ENCODE measurements around the gene TPSG1.
"Not testable (repeated sequence)": the region's sequence is repeated elsewhere in the genome, so short reads cannot be mapped to it uniquely, and the experiment has no call there.

Gene TPSG1

DNA sequence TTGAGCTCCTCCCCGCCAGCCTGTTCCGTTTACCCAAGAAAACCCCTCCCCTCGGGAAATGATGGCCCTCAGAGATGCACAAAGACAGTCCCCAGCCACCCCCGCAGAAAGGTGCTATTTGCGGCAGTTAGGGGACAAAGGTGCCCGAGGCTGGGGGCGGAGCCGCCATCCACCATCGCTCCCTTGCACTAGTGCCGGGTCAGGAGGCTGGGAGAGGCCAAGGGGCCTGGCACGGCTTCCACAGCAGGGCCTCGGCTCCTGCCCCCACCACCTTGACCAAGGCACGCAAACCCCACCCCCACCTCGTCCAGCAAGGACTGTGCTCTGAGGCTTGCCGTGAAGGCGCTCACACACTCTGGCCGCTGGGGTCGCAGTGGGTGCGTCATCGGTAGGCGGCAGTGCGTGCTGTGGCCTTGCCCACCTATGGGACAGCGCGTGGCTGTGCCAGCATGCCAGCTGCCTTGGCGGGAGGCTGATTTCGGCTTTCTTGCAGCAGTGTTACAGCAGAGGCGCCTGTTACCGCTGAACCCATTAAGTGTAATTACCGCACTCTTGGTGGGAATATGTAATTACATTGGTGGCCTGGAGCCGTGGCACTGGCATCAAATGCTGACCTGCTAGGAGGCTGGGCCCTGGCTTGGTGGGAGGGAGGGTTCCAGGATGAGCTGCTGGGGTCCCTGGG lies 31.8 kb downstream of the TPSG1 start:
- no peak for DNase-seq

DNA sequence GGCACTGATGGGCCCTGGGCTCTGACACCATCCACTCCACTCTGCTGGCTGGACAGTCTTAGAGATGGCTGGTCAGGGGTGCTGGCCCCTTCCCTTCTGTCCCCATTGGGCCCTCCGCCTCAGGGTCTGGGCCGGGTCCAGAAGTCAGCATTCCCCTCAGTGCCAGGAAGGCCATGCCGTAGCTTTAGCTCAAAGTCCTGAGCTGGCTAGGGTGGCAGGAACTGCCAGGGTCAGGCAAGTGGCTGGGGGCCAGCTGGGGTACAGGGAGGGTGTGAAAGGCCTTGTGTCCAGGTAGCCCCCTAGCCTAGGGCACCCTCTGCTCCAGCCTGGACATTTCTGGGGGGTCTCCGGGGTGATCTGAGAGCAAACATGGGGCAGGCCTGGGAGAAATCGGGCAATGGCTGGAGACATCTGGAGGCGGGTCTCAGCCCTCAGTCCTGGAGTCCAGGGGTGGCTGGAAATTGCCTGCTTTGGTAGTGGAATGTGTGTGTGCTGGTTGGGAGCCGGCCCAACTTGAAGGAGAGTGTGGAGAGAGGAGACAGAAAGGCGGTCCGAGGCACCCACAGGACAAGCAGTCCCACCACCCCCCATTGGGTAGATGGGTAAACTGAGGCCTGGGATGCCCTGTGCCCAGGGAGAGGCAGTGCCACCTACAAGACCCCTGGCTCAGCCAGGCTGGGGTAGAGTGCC lies 32.5 kb downstream of the TPSG1 start:
- DNase-seq = no peak

DNA sequence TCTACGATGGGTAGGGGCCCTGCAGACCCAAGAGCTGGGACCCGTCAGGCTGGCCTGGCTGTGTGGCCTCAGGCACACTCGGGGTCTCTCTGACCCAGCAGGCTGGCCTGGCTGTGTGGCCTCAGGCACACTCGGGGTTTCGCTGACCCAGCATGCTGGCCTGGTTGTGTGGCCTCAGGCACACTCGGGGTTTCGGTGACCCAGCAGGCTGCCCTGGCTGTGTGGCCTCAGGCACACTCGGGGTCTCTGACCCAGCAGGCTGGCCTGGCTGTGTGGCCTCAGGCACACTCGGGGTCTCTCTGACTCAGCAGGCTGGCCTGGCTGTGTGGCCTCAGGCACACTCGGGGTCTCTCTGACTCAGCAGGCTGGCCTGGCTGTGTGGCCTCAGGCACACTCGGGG lies 34.3 kb downstream of the TPSG1 start:
- not testable (repeated sequence) for DNase-seq

DNA sequence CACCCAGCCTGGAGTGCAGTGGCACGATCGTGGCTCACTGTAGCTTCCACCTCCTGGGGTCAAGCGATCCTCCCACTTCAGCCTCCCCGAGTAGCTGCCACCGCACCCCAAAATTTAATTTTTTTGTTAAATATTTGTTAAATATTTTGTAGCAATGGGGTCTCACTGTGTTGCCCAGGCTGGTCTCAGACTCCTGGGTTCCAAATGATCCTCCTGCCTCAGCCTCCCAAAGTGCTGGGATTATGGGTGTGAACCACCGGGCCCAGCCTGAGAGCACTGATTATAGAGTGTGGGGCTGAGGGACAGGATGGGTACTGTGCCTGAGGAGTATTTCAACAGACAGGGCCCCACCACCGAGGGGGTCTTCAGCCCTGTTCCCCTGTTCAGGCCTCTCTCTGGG lies 35.6 kb downstream of the TPSG1 start:
- no peak for DNase-seq

DNA sequence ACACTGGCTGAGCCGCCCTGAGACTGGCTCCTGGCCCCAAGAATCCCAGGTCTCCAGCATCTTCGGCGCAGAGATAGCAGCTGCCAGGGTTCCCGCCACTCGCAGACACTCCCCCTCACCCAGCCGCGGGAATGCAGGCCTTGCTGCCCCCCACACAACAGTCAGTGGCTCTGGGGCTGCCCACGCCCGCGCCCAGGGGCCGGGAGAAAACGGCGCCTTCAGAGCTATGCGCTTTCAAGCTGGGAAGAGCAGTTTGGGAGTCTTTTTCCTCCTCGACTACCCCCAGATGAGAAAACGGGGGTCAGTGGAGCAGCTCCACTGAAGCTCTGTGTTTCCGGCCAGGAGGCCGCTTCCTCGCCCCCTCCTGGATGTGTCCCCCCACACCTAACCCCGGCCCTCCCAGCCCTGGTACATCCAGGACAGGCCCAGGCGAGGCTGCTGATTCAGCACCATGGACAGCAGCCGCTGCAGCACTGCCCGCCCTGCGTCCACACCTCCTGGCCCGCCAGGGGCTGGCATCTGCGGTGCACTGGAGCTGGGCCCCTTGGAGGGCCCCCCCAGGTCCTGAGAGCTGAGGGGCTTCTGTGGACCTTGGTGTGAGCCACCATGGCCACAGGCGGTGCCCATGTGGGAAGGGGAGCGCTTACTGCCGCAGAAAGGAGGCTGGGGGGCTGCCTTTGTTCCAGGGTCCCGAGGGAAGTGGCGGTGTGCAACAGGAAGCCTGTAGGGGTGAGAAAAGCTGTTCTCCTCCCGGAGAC lies 36.5 kb downstream of the TPSG1 start:
- DNase-seq = peak in 1 of 2 experiments; percentile 45

DNA sequence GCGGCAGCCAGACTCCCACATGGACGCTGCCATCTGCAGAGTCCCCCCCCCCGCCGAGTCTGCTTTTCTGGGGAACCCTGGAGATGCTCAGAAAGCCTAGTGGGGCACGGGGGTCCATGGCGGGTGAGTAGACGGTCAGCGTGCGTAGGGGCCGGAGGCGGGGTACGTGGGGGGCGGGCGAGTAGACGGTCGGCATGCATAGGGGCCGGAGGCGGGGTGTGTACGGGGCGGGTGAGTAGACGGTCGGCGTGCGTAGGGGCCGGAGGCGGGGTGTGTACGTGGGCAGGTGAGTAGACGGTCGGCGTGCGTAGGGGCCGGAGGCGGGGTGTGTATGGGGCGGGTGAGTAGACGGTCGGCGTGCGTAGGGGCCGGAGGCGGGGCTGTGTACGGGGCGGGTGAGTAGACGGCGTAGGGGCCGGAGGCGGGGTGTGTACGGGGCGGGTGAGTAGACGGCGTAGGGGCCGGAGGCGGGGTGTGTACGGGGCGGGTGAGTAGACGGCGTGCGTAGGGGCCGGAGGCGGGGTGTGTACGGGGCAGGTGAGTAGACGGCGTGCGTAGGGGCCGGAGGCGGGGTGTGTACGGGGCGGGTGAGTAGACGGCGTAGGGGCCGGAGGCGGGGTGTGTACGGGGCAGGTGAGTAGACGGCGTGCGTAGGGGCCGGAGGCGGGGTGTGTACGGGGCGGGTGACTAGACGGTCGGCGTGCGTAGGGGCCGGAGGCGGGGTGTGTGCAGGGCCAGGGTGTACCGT lies 39.4 kb downstream of the TPSG1 start:
- not testable (repeated sequence) for DNase-seq

DNA sequence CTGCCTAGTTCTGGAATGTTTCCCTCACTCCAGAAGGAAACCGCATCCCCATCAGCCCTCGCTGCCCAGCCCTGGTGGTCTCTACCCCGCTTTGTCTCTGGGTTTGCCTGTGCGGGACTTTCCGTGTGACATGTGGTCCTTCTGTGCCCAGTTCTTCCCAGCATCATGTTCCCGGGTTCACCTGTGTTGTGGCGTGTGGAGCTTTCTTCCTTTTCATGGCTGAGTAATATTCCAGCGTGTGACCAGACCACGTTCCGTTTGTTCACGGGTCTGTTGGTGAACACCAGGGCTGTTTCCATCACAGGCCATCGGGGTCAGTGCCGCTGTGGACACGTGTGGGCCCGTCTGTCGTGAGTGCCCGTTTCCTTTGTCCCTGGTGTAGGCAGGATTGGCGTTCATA lies 40.1 kb downstream of the TPSG1 start:
- no peak for DNase-seq

DNA sequence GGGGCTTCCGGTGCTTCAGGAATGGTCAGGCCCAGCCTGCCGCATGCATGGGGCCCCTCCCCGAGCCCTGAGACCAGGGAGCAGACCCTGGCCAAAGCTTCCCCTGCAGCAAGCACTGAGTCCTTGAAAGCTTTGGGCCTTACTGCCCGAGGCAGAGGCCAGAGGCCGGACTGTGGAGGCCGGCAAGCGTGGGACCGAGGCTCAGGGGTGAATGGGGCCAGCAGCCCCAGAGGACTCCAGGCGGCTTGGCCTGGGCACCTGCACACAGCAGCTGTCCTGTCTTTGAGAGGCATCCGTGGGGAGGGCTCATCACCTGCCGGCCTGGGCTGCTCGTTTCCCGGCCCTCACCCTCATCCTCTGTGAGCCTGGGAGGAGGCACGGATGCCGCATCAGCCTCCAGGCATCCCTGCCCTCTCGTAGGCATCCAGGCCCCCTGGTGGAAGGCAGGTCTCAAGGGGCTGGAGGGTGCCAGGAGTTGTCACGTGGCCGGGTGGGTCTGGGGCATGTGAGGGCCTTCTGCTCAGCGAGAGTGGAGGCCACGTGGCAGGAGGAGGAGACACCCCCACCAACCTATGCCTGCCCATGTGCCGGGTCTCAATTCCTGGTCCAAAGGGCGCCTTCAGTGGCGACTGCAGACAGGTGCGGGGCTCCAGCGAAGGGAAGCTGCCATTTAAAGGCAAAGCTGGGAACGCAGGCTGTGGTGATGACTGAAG lies 40.8 kb downstream of the TPSG1 start:
- DNase-seq = no peak

DNA sequence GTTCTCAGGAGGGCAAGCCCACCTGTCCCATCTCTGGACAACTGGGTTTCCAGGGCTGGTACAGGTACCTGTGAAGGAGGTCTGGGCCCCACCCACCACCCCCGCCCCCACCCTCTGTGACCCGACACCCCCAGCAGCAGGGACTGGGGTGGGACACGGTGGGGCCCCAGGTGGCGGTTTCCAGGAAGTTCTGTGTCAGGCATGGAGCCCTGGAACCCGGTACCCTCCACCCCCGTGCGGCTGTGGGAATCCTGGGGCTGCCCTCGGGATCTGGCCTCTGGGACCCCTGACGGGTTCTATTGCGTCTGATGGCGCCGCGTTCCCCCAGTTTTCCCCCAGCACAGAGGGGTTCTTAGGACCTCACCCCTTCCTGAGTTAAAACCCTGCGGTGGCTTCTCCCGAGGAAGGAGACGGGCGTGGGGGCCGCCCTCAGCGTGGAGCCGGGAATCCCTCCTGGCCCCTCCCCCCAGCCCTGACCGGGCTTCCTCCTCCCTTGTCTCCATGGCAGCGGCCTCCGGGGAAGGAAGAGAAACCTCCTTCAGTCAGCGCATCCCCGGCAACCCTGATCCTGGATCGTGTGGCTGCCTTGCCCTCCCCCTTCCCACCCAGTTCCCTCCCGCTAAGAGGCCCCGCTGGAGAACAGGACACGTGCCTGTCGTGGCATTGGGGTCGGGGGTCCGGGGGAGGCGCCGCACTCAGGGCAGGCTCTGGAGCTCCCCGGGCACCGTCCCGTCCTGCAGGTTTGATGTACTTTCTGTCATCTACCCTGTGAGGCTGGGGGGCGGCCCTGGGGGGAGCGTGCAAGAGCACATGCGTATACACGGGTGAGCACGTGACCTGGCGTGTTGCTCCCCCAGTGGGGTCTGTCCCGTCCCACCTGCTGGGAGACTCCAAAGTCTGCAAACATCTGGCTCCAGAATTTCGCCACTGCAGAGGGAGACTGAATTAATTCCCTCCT lies 41.8 kb downstream of the TPSG1 start:
- DNase-seq = no peak

DNA sequence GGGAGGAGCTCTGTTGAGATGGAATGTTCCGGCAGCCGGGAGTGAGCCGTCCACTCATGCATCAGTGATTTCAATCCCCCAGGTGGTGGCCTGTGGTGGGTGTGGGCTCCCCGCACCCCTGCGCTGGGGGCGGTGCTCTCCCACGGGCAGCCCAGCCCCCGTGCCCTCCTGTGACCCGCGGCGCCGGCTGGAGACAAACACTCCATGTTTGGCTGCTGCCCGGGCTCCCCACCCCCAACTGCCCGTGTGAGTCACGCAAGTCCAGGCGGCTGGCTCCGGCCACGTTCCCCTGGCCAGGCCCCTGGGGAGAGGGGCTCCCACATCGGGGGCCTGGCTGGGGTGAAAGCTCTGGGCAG lies 42.8 kb downstream of the TPSG1 start:
- DNase-seq = no peak

DNA sequence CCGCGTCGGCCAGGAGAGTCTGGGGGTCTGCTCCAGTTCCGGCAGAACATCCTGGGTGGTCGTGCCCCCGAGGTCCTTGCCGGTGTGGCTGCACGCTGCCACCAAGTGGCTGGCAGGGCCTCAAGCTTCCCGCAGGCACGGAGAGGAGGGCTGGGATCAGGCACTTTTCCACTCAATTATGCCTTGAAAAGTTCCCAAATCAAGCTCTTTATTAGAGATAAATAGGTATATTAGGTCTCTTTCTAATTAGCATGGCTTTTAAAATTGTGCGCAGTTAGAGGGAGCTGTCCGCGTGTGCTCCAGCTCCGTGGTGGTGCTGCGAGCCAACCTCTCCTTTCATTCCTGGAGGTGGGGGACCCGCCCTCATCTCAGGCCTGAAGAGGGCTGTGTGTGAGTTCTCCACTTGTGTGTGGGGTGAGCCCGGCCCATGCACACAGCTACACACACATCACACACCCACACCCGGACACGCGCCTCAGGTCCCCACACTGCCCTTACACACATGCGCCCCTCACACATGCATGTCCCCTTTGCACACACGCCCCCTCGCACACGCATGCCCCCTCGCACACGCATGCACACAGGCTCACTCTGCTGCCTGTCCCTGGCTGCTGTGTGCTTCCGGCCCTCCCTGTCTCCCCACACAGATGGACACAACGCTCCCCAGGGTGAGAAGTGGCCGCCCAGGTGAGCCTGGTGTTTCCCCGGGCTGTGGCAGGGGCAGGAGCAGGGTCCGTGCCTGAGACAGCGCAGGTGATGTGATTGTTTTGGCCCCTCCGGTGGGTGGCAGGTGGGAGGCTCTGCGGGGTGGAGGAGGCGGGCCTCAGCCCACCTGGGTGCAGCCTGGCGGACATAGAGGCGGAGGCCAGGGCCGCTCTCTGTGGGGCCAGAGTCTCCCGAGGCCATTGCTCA lies 43.4 kb downstream of the TPSG1 start:
- DNase-seq = no peak

DNA sequence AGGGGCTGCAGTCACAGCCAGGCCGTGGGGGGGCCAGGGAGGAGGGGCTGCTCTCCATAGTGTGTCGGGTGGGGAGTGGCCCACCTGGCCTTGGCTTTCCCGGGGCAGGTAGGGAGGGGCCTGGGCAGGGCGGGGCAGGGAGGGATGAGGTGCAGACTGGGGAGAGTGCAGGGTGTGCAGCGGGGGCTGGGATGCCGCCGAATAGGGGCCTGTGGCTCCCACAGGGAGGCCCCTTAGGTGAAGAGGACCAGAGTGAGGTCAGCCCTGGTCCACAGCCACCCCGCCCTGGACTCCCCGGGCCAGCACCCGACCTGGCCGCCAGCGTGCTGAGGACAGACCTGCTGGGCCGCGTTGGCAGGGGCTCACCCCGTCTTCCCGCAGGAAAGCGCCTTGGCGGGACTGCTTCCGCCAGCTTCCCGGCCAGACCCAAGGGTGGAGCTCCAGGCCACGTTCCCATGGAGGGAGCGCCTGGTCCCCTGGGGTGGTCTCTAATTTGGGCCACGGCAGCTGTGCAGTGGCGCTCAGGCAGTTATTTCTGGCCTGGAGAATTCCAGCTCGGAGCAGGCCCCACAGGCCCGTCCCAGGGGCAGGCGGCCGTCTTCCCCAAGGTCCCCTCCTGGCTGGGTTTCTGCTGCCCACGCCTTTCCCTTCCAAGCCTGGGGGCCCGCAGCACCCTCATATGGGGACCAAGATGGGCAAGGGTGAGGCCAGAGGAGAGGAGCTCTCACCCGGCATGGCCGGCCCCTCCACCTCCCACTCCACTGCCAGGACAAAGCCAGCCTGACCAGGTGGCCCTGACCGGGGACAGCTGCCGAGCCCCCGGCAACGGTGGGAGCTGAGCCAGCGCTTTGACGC lies 44.3 kb downstream of the TPSG1 start:
- no peak for DNase-seq

DNA sequence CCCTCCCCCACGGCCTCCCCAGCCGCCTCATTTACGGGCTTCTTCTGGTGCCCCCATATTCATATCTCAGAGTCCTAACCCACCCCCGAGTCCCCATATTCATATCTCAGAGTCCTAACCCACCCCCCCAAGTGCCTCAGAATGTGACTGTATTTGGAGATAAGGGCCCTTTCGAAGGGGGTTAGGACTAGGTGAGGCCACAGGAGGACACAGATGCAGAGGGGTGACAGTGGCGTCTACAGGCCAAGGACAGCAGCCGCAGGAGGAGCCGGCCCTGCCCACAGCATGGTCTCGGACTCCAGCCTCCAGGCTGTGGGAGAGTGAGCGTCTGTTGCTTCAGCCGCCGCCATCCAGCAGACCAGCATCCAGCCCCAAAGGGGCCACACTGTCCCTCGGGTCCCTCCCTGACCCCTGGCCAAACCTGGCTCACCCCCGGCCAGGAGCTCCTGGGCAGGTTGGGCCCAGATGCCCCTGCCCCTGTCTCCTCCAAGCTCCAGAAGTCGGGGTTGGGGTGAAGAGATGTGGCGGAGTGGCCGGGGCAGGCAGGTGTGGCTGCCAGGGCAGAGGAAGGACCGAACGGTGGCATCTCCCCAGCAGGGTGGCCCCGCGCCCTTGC lies 46.7 kb downstream of the TPSG1 start:
- no peak for DNase-seq

DNA sequence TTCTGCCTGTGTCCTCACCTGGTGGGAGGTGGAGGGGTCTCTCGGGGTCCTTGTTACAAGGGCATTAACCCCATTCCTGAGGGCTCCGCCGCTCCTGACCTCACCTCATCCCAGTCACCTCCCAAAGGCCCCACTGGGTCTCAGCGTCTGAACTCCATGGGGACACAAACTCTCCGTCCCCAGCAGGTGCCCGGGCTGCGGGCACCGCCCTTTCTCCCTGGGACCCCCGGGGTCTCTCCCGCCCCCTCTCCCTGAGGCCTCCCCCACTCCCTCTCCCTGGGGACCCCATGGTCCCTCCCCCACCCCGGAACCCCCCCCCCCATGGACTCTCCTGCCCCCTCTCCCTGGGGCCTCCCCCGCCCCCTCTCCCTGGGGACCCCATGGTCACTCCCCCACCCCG lies 47.3 kb downstream of the TPSG1 start:
- no peak for DNase-seq

DNA sequence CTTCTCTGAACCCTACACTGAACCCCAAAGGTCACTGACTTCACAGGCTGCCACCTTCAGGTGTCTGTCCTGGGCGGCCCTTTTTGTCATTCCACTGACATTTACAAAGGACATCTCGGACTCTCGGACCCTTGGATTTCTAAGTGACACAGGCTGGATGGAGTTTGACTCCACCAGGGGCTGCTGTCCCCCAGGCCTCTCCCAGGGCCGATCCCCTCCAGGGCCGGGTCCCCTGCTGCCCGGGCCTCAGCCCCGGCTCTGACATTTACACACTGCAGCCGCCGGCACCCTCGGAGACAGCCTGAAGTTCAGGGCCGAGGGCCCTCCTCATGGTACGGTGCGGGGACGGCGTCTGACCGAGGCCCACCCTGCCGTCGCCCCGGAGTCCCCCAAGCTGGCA lies 48.0 kb downstream of the TPSG1 start:
- DNase-seq = no peak

DNA sequence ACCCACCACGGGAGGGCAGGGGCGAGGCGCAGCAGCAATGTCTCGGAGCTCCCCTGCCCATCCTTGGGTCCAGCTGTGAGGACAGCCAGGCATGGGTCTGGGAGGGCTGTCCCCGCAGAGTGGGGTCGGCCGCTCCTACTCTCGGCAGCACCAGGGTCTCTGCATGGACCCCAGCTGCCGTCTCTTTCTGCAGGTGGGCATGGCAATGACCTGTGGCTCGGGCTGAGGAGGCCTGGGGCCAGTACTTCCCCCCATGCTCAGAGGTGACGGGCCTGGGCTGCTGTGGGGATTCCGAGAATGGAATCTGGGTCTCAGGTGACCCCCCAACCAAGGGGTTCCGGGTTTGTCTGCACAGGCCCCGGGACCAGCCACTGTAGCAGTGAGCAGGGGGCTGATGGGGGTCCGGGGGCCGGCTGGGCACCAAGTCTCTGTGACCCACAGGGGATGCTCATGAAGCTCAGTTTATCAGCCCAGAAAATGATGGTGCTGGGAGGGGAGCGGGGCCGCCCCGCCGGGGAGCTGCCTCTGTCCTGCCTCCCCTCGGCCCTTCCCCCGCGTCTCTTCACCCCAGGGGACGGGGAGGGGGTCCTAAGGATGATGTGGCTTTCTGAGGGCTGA lies 48.7 kb downstream of the TPSG1 start:
- no peak for DNase-seq

DNA sequence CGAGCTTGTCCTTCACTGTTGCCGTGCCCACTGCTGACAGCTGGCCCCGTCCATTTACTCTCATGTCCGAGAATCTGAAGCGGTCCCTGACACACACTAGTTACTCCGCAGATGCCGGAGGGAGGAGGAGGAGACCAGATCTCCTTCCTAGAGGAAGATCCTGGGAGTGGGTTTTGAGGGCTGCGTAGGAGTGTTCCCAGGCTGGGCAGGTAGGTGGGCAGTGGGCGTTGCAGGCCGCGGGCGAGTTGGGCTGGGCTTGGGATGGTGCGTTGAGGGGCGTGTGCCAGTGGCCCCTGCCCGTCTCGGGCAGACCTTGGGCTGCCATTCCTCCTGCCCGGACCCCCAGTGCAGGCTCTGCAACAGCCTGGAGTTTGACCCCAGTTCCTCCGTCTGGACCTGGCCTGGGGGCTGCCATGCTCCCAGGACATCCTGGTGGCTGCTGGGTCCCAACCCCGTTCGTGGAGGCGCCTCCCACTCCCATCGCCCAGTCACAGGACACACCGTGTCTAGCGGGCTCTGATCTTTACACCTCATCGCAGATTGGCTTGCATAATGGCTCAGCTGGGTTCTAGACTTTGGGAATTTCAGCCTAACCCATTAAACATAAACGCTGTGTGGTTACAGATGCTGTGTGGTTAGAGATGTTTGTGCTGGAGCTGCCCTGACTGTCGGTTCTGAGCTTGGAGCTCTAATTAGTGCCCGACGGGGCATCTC lies 49.3 kb downstream of the TPSG1 start:
- DNase-seq = no peak
